Activated gamma-delta T cell treated with Interleukin-2 at 50 U/mL for 16 hours (primary cell): ENCODE measurements around the gene RASD2.

ENCODE experiments used
- DNase-seq: peaks from one replicate; pipeline ENCODE4 v3.0.0-alpha.2; 2020

RASD2 gene

GRCh38 chr22:35561796-35562526 is 21.3 kb downstream of the RASD2 start:
- no peak for DNase-seq

DNA sequence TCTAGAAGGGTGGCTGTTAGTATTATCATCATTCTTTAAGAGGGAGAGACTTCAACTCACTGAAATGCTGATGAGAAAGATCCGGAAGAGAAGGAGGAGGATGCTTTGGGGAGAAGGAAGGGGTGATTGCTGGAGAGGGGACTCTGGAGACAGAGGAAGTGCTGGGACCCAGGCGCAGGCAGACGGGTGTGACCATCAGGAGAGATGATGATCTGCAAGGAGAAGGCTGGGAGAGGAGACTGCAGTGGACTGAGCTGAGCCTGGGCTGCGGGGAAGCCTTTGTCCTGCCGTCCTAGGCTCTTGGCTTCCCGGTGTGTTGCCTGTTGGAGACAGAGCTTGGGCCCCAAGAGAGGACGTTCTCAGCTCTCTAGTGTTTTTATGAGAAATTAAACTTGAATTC is 22.6 kb downstream of the RASD2 start:
- no peak for DNase-seq

DNA sequence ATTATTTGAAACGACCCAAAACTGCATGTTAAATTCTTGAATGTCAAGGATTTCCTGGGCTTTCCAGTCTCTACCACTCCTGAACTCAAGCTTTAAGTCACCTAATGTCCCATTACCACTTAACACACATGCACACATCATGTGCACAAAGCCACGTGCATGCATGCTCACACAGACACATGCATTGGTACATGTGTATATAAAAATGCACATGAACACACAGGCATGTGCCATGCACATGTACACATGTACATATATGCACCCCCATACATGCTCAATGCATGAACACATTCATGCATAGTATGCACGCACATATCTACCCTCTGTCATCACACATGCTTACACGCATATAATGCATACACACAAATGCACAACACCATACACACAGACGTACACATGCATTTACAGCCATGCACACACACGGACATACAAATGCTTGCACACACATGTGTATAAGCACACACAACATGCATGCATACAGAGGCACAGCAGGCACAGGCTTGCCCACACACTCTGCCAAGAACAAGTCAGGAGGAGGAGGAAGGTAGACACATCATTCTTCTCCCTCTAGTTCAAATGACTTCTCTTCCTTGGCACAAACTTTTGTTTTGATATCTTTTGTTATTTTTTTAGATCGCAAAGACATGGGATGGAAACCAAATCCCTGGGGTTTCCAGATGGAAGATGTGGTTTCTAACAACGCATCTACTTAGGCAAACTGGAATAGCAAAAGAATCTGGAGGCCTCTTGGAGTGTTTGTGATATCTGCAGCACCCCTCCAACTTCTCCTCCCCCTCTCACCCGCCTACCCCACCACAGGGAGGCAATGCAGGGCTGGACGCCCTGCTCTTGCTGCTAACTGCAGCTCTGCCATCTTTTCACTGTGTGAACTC is 24.6 kb downstream of the RASD2 start:
- DNase-seq, result no peak

GRCh38 chr22:35567351-35568141 is 26.9 kb downstream of the RASD2 start:
- DNase-seq, result no peak

DNA sequence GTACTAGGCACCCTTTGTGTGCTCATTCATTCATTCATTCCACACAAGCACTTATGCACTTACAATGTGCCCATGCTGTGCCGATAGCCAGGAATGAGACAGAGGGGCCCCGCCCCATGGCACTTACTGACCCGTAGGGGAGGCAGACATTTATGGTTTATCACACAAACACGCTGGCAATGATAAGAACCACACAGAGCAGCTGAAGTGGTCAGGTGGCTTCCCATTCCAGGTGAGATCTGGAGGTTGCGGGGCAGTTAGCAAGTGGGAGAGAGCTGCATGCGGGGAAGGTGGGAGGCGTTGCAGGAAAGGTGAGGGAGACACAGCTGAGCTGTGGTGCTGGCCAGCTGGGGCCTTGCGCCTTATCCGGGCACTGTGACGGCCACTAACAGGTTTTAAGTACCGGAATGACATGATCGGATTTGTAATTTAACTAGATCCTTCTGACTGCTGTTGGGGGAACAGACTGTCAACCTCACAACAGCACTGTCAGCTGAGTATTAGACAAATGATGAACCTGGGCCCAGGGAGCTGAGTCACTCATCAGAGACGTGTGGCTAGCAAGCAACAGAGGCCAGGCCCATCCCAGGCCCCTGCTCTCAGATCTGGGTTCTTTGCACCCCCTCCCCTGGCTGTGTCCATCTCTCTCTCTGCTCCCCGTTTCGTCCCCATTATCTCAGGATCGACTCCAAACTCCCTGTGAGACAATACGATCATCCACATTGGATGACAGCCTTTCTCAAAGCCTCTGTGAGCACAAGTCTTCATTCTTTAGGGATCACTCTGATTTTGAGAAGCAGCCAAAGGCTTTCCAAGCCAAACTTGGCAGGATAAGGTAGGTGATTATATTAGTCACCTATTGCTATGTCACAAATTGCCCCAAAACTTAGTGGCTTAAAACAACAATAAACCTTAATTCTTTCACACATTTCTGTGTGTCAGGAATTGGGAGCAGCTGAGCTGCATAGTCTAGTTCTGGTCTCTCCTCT is 28.4 kb downstream of the RASD2 start:
- DNase-seq, result no peak

GRCh38 chr22:35569916-35570315 is 29.3 kb downstream of the RASD2 start:
- DNase-seq, result no peak

DNA sequence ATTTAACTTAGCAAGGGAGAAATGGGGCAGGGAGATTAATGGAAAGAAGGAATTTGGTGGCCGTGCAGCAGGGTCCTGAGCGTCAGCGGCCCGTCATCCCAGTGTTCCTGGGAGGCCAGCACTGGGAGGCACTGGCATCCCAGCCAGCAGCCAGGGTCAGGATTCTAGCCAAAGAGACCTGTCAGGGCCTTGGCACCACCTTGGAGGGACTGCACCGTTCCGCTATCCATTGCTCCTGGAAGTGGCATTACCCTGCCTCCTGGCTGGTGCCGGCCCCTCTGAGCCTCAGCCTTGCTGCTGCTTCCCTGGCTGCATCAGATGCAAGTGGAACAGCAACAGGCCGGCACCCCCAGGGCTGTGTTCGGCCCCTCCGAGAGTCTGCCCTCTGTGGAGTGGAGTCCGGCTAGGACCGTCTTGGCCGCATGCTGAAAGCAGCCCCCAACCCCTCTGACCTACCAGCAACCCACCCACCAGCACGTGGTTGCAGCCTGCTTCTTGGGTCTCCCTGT is 30.1 kb downstream of the RASD2 start:
- DNase-seq, result no peak

- DNase-seq, result no peak
These were observed 31.9 kb downstream of the RASD2 start for GRCh38 chr22:35572556-35572955.

- DNase-seq, result no peak
These were observed 34.6 kb downstream of the RASD2 start for GRCh38 chr22:35575116-35575748.

GRCh38 chr22:35576671-35577070 is 36.0 kb downstream of the RASD2 start:
- DNase-seq, result no peak

GRCh38 chr22:35577799-35578659 is 37.4 kb downstream of the RASD2 start:
- no peak for DNase-seq

- no peak for DNase-seq
These were observed 38.4 kb downstream of the RASD2 start for GRCh38 chr22:35578836-35579575.

DNA sequence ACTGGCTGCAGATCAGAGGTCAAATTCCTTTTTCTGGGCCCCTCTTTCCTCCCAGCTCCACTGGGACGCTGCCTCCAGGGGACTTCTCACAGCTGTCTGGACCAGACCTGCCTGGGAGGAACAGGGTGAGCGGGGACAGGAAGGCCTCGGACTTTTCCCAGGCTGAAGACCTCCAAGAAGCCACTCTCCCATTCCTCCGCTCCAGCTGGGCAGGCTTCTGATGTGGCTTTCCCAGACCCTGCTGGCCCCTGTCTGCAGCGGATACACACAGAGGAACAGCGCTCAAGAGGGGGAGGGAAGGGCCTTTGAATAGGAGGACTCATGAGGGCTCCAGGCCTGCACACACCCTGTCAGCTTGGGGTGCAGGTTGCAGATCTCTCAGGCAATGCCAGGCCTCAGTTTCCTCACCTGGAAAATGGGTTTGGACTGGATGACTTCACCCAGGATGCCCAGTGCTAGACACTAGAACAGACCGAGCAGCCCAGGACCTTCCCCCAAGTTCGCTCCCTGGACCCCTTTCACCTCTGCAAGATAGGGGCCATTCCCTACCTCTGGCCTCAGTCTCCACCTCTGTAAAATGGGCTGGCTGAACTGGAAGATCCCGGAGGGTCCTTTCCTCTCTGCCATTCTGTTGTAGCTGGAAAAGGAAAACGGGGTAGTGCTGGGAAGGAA is 39.9 kb downstream of the RASD2 start:
- DNase-seq, result no peak

DNA sequence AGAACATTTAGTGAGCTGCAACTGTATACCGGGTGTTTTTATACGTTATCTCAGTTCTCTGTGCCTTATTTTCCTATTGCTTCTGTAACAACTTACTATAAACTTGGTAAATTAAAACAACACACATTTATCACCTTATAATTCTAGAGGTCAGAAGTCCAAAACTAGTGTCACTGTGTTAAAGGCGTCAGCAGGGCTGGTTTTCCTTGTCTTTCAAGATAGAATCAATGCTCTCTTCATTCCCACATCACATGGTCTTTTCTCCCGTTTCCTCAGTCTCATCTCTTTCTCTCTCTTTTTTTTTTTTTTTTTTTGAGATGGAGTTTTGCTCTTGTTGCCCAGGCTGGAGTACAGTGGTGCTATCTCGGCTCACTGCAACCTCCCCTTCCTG is 40.4 kb downstream of the RASD2 start:
- DNase-seq, result no peak

DNA sequence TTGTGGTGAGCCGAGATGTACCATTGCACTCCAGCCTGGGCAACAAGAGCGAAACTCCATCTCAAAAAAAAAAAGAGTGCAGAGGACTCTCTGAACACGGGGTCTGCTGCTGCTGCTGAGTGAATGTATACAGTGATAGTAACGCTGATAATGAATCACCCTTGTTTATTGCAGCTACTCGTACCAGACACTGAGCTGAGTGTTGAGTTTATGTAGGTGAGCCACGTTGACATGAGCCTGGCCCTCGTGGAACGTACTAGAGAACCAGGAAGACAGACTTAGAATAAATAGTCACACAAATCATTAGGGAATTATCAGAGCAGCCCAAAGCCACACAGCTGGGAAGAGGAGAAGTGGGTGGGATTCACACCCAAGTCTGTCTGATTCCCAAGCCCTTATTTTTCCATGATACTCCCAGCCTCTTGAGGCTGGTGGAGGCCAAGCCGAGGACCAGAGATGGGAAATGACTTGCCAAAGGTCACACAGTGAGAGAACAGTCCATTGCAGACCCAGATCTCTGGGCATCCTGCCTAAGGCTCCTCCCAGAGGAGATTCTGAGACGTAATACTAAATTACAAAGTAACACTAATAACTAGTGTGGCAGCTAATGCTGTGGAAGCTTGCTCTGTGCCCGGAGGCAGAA is 41.7 kb downstream of the RASD2 start:
- DNase-seq, result no peak

- DNase-seq, result peak; percentile 46
These were observed 42.4 kb downstream of the RASD2 start for GRCh38 chr22:35582861-35583670.

DNA sequence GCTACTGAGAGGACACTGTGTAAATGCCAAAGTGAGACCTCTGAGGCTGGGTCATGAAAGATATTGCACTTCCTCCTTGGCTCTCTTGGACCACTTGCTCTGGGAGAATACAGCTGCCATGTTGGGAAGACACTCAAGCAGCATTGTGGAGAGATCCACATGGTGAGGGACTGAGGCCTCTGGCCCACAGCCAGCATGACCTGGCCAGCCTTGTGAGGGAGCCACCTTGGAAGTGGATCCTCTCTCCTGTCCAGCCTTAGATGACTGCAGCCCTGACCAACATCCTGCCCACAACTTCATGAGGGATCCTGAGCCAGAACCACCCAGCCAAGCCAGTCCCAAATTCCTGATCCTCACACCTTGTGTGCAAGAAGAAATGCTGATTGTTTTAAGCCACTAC is 46.1 kb downstream of the RASD2 start:
- DNase-seq, result no peak

DNA sequence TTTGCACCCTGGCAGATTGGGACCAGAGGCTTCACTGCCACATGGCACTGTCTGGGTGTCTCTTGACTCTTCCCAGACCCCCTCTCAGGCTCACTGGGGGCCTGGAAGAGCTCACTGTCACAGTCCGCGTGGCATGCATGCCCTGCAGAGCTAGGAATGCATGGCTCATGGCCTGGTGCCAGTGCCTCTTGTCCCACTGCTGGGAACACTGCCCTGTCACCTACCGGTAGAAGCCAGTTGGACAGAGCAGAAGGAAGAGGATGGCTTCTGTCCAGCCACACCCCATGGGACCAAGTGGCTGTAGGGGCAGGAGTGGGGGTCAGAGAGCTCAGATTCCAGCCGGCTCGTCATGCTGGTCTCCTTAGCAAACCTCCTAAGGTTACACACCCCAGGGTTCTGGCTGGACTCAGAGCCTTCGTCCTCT is 46.8 kb downstream of the RASD2 start:
- DNase-seq, result no peak
